ENCODE results near the gene CCSER2. TPM values are rescaled to one million over a fixed set of nuclear protein-coding genes. Genes with fewer than 3 reads are reported as not detected.

Gene CCSER2
- total RNA-seq, 1 donor from 2014 or later, result 80.2 TPM

DNA sequence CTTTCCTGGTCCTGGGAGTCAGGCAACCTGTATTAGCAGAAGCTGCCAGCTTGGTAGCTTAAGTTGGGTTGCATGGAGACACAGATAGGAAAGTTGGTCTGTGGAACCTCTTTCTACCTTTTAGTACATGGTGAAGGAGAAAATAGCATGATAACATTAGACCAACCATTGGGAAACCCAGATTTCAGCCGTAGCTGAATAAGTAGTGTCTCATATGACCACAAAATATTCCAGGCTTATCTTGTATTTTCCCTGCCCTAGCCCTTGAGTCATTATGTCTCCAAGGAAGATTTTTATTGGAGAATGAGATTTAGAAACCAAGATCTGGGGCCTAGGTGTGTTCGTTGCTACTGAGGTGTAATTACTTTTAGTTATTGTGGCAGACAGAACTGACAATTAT lies 67.2 kb downstream of the CCSER2 start:
- H3K36me3 Mint-ChIP-seq (ENCODE audit: low read depth, unreplicated experiment), result peaks cover 32% of the 10 kb centered on the region
- no peak overlapping the region for H3K27ac Mint-ChIP-seq (ENCODE audit: unreplicated experiment)
- H3K4me3 Mint-ChIP-seq (ENCODE audit: unreplicated experiment), result no peak overlapping the region
- peaks cover 3% of the 10 kb centered on the region for H3K27me3 Mint-ChIP-seq (ENCODE audit: unreplicated experiment)
- peaks cover 16% of the 10 kb centered on the region for H3K4me1 Mint-ChIP-seq (ENCODE audit: unreplicated experiment)
- TF ChIP-seq, protein P1, sequence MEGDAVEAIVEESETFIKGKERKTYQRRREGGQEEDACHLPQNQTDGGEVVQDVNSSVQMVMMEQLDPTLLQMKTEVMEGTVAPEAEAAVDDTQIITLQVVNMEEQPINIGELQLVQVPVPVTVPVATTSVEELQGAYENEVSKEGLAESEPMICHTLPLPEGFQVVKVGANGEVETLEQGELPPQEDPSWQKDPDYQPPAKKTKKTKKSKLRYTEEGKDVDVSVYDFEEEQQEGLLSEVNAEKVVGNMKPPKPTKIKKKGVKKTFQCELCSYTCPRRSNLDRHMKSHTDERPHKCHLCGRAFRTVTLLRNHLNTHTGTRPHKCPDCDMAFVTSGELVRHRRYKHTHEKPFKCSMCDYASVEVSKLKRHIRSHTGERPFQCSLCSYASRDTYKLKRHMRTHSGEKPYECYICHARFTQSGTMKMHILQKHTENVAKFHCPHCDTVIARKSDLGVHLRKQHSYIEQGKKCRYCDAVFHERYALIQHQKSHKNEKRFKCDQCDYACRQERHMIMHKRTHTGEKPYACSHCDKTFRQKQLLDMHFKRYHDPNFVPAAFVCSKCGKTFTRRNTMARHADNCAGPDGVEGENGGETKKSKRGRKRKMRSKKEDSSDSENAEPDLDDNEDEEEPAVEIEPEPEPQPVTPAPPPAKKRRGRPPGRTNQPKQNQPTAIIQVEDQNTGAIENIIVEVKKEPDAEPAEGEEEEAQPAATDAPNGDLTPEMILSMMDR (IDR thresholded peaks at IDR 0.05; ENCODE audit: unreplicated experiment), result no peak
- H3K9me3 Mint-ChIP-seq (ENCODE audit: unreplicated experiment), result no peaks in the 10 kb centered on the region
- no peak for DNase-seq (ENCODE audit: low spot score)

DNA sequence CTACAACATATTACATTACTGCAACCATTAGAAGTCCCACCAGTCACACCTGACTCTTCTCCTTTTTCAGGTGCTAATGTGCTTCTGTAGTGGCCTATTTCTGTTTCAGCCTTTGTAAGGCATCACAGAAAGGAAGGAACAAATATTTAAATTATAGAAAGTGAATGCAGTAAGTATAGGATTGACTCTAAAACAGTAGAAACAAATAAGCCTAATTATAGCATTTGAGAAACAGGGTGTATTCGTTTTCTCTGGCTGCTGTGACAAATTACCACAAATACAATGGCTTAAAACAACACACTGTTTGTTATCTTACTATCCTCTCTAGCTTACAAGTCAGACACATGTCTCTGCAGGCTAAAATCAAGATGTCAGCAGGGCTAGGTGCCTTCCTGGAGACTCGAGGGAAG lies 69.4 kb downstream of the CCSER2 start:
- no peak for DNase-seq (ENCODE audit: low spot score)
- no peak overlapping the region for H3K4me3 Mint-ChIP-seq (ENCODE audit: unreplicated experiment)
- H3K4me1 Mint-ChIP-seq (ENCODE audit: unreplicated experiment), result peaks cover 16% of the 10 kb centered on the region
- H3K27me3 Mint-ChIP-seq (ENCODE audit: unreplicated experiment), result peaks cover 3% of the 10 kb centered on the region
- TF ChIP-seq, protein P1 (IDR thresholded peaks at IDR 0.05; ENCODE audit: unreplicated experiment), result no peak
- H3K27ac Mint-ChIP-seq (ENCODE audit: unreplicated experiment), result peak overlapping the region; percentile 57
- H3K36me3 Mint-ChIP-seq (ENCODE audit: low read depth, unreplicated experiment), result peaks cover 27% of the 10 kb centered on the region
- no peaks in the 10 kb centered on the region for H3K9me3 Mint-ChIP-seq (ENCODE audit: unreplicated experiment)

DNA sequence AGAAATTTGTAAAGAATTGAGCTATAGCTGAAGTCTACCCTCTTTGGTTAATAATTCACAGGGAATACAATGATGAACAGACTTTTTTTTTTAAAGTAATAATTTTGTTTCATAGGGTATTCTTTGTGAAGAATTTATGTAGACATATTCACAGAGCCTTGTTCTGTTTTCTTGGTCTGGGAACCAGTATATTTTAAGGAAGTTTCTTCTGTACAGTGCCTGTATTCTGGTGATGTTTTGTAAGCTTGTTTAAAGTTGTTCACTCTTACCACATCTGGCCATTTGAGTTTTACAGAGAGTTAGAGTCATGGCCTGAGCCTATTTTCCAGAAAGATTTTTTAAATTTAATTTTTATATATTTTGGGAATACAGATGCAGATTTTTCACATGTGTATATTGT lies 70.3 kb downstream of the CCSER2 start:
- no peak overlapping the region for H3K27ac Mint-ChIP-seq (ENCODE audit: unreplicated experiment)
- peaks cover 27% of the 10 kb centered on the region for H3K36me3 Mint-ChIP-seq (ENCODE audit: low read depth, unreplicated experiment)
- TF ChIP-seq, protein P1 (IDR thresholded peaks at IDR 0.05; ENCODE audit: unreplicated experiment), result no peak
- DNase-seq (ENCODE audit: low spot score), result no peak
- H3K9me3 Mint-ChIP-seq (ENCODE audit: unreplicated experiment), result no peaks in the 10 kb centered on the region
- H3K4me3 Mint-ChIP-seq (ENCODE audit: unreplicated experiment), result no peak overlapping the region
- H3K27me3 Mint-ChIP-seq (ENCODE audit: unreplicated experiment), result peaks cover 3% of the 10 kb centered on the region
- H3K4me1 Mint-ChIP-seq (ENCODE audit: unreplicated experiment), result peaks cover 16% of the 10 kb centered on the region

DNA sequence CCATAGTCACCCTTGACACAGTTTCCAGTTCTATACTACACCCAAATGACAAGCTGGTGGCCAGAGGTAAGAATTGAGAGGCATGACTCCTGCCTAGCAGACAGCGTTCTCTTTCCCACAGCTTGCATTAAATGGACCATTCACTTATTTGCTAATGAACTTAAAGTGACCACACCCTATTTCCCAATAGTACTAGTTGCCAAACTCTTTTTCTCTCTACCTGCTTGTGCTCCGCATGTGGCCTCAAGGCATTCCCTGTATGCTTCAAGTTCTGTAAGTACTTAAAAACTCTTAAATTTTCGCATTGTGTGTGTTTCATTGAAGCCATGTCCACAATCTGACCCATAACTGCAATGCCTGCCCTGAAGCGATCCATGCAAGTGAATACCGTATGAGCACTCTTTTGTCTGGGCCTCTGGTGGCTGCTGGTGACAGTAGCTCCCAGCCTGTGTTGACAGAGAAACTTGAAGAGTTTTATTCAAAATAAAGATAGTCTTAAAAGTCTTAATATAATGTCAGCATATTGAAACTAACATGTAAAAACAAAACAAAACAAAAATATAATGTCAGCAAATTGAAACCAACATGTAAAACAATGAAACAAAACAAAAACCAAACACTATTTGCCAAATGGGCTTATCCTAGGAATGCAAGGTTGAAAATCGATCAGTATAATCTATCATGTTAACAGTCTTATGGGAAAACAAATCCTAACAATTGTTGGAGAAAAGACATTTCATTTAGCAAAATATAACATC lies 73.6 kb downstream of the CCSER2 start:
- no peak for DNase-seq (ENCODE audit: low spot score)
- peaks cover 3% of the 10 kb centered on the region for H3K27me3 Mint-ChIP-seq (ENCODE audit: unreplicated experiment)
- H3K36me3 Mint-ChIP-seq (ENCODE audit: low read depth, unreplicated experiment), result peaks cover 11% of the 10 kb centered on the region
- H3K4me1 Mint-ChIP-seq (ENCODE audit: unreplicated experiment), result peaks cover 15% of the 10 kb centered on the region
- H3K27ac Mint-ChIP-seq (ENCODE audit: unreplicated experiment), result no peak overlapping the region
- TF ChIP-seq, protein P1 (IDR thresholded peaks at IDR 0.05; ENCODE audit: unreplicated experiment), result no peak
- H3K9me3 Mint-ChIP-seq (ENCODE audit: unreplicated experiment), result no peaks in the 10 kb centered on the region
- H3K4me3 Mint-ChIP-seq (ENCODE audit: unreplicated experiment), result no peak overlapping the region

DNA sequence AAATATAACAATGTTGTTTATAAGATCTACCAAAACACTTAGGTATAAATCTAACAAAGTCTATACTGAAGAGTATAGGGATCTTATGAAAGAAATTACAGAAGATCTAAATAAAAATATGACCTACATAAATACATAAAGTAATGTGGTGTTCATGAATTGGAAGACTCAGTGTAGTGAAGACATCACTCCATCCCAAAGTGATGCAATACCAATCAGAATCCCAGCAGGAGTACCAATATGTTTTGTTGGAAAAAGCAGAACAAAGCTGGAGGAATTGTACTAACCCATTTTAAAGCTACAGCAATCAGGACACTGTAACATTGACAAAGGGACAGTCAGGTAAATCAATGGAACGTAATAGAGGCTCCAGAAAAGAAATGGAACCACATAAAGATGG lies 76.4 kb downstream of the CCSER2 start:
- DNase-seq (ENCODE audit: low spot score), result no peak
- TF ChIP-seq, protein P1 (IDR thresholded peaks at IDR 0.05; ENCODE audit: unreplicated experiment), result no peak
- Mint-ChIP-seq H3K27me3 (ENCODE audit: unreplicated experiment) (no peaks in the 10 kb centered on the region), H3K9me3 (ENCODE audit: unreplicated experiment) (no peaks in the 10 kb centered on the region), H3K4me3 (ENCODE audit: unreplicated experiment) (no peak overlapping the region), H3K27ac (ENCODE audit: unreplicated experiment) (no peak overlapping the region), H3K4me1 (ENCODE audit: unreplicated experiment) (peaks cover 10% of the 10 kb centered on the region), H3K36me3 (ENCODE audit: low read depth, unreplicated experiment) (peaks cover 7% of the 10 kb centered on the region)
